Fibroblast of skin of right biceps (primary cell): ENCODE data around the gene MSX1.
A peak's percentile ranks its signal among the peaks of the same experiment; 100 is the strongest.

Source experiments
- DNase-seq: peaks from one replicate; pipeline ENCODE4 v3.0.0-alpha.2; 2013

Gene MSX1

DNA sequence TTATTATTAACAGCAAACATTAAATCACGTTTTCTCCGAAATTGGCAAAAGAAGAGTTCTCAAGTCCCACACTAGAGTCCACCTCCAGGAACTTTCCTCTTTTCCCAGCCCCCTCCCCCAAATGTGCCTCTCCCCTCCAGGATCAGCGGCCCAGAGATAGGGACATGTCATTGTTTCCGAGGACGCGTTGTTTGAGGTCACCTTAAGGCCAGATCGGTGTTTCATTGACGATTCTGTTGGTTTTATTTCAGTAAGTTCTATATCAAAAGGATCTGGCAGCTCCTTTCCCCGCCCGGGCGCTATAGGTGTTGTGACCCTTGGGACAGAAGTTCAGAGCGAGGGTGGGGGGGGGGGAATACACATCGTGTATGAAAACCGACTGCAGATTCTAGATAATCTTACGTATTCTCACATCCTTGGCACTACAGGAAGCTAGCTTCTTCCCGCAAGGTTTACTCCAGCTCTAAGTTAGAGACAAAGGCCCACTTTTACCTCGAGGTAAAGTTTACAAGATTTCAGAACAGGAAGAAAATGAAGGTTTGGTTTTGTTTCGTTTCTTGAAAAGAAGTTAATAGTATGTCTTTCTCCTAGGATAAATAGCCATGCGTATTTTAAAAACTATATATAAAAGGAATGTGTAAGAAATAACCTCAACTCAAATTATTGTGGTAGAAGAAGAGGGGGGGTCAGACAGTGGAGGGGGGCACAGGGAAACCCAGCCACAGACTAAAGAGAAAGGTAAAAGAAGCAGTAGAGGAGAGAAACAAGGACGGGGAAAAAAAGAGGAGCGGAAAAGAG is 739 bp upstream of the MSX1 start:
- DNase-seq = no peak

DNA sequence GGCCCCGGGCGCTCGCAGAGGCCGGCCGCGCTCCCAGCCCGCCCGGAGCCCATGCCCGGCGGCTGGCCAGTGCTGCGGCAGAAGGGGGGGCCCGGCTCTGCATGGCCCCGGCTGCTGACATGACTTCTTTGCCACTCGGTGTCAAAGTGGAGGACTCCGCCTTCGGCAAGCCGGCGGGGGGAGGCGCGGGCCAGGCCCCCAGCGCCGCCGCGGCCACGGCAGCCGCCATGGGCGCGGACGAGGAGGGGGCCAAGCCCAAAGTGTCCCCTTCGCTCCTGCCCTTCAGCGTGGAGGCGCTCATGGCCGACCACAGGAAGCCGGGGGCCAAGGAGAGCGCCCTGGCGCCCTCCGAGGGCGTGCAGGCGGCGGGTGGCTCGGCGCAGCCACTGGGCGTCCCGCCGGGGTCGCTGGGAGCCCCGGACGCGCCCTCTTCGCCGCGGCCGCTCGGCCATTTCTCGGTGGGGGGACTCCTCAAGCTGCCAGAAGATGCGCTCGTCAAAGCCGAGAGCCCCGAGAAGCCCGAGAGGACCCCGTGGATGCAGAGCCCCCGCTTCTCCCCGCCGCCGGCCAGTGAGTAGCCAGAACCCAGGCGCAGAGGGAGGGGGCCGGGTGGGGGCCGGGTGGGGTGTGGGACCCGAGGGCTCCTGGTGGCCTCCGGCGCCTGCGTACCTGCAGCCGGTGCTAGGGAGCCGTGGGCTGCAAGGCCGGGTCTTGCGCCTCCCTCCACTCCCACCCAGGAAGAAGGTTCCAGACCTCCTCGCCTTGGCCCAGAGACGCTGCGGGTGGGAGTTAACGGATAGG is 534 bp downstream of the MSX1 start:
- no peak for DNase-seq

DNA sequence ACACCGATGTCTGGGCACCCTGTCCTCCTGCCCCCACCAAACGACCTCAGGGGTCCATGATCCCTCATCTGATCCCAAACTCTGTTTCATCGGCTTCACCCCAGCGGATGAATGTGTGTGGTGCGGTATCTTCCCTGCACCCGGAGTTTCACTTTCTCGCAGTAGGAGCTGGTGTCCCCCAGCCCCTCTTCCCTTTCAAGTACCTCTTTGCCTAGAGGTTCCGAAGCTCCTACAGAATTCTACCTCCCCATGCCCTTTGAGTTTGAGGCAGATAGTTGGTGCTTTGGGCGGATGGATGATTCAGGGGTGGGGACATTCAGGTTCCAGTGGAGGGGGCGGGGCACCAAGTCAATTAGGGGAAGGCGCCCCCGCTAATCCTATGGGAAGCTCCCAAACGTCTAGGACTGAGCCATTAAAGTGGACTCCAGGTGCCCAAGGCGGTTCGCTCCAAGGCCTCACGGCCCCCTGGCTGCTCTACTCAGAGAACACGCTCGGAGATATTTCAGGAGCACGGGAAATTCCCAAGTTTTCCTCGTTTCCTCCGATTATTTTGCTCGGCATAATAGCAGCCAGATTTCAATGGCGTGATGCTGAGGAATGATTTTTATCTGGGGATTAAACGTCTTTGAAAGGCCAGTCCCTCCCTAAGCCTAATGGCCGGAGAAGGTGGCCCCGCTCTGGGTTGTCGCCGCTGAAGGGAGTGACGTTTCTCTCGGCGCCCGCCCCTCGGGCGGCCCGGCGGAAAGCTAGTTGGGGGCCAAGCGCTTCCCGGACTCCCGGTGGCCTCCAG is 1.3 kb downstream of the MSX1 start:
- DNase-seq = peak; percentile 59

GRCh38 chr4:4861390-4862018 is 2.0 kb downstream of the MSX1 start:
- no peak for DNase-seq

DNA sequence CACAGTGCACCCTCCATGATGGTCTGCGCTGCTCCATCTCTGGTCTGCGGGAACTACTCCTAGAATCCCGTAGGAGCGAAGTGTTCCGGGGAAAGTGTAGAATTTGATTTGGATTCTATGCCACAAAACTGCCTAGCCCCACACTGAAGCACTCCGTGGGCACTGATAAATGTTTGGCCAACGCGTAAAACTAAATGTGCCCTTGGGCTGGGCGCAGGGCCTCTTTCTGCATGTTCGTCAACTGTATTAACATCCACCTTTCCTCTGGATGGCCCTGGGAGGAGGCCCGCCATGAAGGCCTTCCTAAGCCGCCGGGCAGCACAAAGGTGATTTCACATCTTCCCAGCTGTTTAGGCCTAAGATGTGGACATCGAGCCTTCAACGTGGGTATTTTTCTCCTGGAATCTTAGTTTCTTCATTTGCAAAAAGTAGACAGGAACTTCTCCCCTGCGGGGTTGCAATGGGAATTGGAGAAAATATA is 2.6 kb downstream of the MSX1 start:
- no peak for DNase-seq

DNA sequence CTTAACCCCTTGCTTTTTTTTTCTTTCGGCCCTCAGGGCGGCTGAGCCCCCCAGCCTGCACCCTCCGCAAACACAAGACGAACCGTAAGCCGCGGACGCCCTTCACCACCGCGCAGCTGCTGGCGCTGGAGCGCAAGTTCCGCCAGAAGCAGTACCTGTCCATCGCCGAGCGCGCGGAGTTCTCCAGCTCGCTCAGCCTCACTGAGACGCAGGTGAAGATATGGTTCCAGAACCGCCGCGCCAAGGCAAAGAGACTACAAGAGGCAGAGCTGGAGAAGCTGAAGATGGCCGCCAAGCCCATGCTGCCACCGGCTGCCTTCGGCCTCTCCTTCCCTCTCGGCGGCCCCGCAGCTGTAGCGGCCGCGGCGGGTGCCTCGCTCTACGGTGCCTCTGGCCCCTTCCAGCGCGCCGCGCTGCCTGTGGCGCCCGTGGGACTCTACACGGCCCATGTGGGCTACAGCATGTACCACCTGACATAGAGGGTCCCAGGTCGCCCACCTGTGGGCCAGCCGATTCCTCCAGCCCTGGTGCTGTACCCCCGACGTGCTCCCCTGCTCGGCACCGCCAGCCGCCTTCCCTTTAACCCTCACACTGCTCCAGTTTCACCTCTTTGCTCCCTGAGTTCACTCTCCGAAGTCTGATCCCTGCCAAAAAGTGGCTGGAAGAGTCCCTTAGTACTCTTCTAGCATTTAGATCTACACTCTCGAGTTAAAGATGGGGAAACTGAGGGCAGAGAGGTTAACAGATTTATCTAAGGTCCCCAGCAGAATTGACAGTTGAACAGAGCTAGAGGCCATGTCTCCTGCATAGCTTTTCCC is 3.4 kb downstream of the MSX1 start:
- no peak for DNase-seq

- no peak for DNase-seq
Measured at GRCh38 chr4:4864443-4864939, 5.0 kb downstream of the MSX1 start.

DNA sequence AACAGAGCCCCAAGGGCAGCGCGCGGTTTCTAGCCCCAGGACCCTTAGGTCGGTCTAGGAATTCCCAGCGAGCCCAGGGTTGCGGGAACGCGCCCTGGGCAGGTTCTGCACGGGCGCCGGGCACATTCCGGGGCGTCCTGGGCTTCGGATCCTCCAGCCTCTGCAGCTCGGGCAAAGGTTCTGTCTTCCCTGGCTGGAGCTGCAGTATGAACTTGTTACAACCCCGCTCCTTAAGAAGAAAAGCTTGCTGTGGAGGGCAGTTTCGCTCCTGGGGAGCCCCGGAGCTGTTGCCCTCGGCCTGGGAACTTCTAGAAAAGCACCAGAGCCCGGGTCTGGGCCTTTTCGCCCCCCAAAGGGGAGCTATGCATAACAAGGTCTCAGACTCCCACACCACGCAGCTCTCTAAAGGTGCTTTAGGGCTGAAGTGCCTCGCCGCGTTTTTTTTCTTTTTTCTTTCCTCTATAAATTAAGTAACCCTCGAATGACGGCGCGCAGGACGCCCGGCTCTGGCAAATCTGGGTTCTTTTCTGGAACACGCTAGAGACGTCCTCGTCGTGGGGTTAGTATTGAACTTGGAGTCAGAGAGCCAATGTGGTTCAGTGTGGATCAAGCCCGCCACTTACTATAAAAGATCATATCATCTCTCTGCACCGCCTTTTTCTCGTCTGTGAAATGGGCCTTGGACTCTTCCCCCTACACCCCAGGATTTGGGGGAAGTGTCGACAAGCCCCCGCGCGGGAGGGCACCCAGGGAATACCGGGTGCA is 5.7 kb downstream of the MSX1 start:
- DNase-seq = no peak

GRCh38 chr4:4865705-4866123 is 6.2 kb downstream of the MSX1 start:
- DNase-seq = no peak

- DNase-seq = peak; percentile 37
Measured at GRCh38 chr4:4866124-4866865, 6.8 kb downstream of the MSX1 start.

- no peak for DNase-seq
Measured at GRCh38 chr4:4866866-4867374, 7.5 kb downstream of the MSX1 start.

GRCh38 chr4:4867375-4868039 is 8.0 kb downstream of the MSX1 start:
- DNase-seq = peak; percentile 46

- no peak for DNase-seq
Measured at GRCh38 chr4:4868040-4868757, 8.7 kb downstream of the MSX1 start.

DNA sequence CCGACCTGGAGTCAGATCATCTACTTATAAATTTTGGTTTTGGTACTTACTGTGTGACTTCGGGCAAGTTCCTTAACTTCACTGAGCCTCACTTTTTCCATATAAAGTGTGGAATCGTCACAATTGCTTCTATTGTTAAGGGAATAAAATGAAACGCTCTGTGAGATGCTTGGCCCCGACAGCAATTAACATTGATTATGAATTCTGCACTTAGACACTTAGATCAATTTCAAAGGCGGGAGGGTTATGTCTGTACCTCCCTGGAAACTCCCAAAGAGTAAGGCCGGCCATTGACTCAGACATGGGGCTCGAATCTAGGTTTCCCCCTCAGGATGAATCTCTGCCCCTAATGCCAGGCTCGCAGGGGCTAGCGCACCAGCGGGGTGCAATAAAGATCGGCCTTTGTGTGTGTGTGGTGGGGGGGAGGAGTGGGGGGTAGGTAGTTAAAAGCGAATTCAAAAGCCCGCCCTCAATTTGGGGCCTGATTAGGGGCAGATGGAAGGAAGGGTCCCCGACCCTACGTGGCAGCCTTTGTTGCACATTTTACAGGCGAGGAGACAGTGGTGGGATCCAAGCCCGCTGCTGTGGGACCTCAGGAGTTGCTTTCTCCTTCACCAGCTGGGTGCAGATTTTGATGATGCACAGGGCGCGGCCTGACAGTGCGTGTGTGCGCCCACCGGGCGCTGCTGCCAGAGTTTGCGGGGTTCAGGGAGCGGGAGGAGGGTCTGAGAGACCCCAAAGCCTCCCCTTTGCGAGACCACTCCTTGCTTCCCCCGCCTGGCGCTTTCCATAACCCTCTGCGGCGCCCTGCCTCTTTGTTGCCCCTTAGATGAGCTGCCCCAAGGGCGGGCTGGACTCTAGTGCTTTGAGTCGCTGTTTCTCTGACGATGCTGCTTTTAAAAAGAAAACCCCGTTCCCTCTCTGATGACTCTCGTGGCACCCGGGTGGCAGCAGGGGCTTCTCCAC is 9.6 kb downstream of the MSX1 start:
- DNase-seq = no peak

DNA sequence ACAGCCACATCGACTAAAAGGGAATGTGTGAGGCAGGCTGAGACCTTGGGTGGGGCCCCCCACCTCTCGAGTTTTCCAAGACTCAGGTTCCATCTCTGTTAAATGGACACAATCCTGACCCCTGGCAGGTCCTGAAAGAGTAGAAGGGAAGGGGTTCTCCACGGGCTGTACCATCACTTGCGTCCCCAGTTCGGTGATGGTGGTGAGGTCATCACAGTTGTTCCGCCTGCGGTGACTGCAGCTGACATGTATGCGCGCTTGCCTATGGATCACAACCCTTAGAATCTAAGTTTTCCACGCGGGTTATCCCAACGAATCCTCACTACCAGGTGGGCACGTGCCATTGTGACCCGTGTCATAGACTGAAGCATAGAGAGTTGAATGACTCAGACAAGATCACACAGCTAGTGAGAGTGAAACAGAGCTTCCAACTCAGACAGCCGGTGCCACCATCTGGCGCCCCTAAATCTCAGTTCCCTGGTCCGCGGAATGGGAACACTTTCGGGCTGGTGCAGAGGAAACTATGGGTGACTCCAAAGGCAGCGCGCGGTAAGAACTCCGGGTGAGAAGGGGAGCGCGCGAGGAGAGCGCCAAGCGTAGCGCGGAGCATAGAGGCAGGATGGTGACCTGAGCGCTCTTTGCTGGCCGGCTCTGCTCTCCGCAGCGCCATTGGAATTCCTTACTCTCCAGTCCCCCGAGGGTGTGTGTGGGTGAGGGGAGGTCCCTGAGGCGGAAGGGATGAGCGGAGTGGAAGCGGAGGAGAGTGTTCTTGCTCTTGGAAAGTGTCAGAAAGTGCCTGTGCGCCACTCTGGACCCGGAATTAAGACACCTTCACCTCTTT is 10.5 kb downstream of the MSX1 start:
- peak; percentile 20 for DNase-seq

- no peak for DNase-seq
Measured at GRCh38 chr4:4870576-4871241, 11.2 kb downstream of the MSX1 start.
